GM19099 (cell line): Measurements from ENCODE around the gene SETDB2.

Source experiments
- POLR2A ChIP-seq: IDR thresholded peaks from 3 replicates; pipeline ENCODE4 v1.6.1; 2011; ENCODE audit warnings: low read depth; ENCODE audit not compliant: insufficient read length; ENCODE audit errors: extremely low read depth

The SETDB2 gene

GRCh38 chr13:49412749-49413148 is 31.3 kb upstream of the SETDB2 start:
- no peak for TF ChIP-seq POLR2A

GRCh38 chr13:49417161-49417560 is 26.9 kb upstream of the SETDB2 start:
- no peak for TF ChIP-seq POLR2A

DNA sequence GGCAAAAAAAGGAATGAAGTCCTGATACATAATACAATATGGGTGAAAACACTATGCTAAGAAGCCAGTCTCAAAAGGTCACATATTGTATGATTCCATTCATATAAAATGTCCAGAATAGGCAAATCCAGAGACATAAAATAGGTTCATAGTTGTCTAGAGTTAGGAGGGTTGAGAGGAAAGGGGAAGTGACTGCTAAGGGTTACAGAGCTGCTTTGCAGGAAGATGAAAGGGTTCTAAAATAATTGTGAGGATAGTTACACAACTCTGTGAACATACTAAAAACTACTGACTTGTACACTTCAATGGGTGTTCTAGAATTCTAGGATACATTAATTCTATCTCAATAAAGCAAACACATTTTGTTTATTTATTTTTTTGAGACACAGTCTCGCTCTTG is 25.9 kb upstream of the SETDB2 start:
- no peak for TF ChIP-seq POLR2A

DNA sequence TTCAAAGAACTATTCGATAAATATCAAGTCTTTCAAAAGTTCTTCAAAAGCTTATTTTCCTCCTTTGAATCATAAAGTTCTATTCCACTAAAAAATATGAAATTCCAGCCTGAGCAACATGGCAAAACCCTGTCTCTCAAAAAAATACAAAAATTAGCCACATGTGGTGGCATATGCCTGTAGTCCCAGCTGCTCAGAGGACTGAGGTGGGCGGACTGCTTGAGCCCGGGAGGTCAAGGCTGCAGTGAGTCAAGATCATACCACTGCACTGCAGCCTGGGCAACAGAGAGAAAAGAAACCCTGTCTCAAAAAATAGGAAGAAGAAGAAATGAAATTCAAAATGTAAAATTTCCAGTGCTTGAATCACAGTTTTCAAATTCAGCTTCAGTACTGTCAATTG is 24.8 kb upstream of the SETDB2 start:
- no peak for TF ChIP-seq POLR2A

- TF ChIP-seq POLR2A = no peak
Measured at GRCh38 chr13:49421391-49421790, 22.7 kb upstream of the SETDB2 start.

- no peak for TF ChIP-seq POLR2A
Measured at GRCh38 chr13:49424011-49424560, 20.0 kb upstream of the SETDB2 start.

- no peak for TF ChIP-seq POLR2A
Measured at GRCh38 chr13:49428041-49428763, 15.9 kb upstream of the SETDB2 start.

DNA sequence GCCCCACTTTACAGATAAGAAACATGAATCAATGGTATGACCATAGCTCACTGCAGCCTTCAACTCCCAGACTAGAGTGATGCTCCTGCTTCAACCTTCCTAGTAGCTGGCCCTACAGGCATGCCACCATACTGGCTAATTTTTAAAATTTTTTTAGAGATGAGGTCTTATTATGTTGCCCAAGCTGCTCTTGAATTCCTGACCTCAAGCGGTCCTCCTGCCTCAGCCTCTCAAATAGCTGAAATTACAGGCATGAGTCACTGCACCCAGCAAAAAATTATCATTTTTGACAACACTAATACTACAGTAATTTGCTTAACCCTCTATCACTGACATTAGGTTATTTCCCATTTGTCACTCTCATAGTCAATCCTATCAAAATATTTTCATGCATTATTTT is 15.0 kb upstream of the SETDB2 start:
- TF ChIP-seq POLR2A = no peak

- no peak for TF ChIP-seq POLR2A
Measured at GRCh38 chr13:49435992-49436391, 8.1 kb upstream of the SETDB2 start.

GRCh38 chr13:49436890-49437289 is 7.2 kb upstream of the SETDB2 start:
- TF ChIP-seq POLR2A = no peak

DNA sequence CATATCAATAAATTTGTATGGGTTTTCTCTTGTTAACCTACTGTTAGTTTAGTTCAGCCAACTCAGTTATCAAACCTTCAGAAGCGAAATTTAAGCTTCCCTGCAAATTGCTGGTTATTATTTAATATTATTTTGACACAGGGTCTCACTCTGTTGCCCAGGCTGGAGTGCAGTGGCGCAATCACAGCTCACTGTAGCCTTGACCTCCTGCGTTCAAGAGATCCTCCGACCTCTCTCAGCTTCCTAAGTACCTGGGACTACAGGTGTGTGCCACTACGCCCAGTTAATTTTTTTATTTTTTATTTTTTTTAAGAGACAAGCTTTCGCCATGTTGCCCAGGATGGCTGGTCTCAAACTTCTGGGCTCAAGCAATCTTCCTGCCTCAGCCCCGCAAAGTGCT is 6.4 kb upstream of the SETDB2 start:
- TF ChIP-seq POLR2A = no peak

DNA sequence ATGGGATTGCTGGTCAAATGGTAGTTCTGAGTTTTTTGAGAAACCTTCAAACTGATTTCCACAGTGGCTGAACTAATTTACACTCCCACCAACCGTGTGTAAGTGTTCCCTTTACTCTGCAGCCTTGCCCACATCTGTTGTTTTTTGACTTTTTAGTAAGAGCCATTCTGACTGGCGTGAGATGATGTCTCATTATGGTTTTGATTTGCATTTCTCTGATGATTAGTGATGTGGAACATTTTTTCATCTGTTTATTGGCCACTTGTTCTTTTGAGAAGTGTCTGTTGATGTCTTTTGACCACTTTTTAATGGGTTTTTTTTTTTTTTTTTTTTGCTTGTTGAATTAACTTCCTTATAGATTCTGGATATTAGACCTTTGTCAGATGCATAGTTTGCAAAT is 4.5 kb upstream of the SETDB2 start:
- TF ChIP-seq POLR2A = no peak

GRCh38 chr13:49441312-49441711 is 2.8 kb upstream of the SETDB2 start:
- TF ChIP-seq POLR2A = no peak

- no peak for TF ChIP-seq POLR2A
Measured at GRCh38 chr13:49441846-49442245, 2.2 kb upstream of the SETDB2 start.

- TF ChIP-seq POLR2A = no peak
Measured at GRCh38 chr13:49443357-49443703, 744 bp upstream of the SETDB2 start.

- peak; percentile 54 for TF ChIP-seq POLR2A
Measured at GRCh38 chr13:49444524-49445395, 686 bp downstream of the SETDB2 start.
